HCT116 (cell line): ENCODE data around the gene M1AP.

ENCODE experiments used
- CTCF ChIP-seq, 3 experiments: fragments of 200-600 bp in 1 of 3; sonication (generic) in 1 of 3; IDR thresholded peaks in 2 of 3; conservative IDR thresholded peaks in 1 of 3; 2 replicates each; pipeline ENCODE4 v1.5.1; 2012 to 2017; ENCODE audit warnings: low read depth in 2 of 3, low read length in 2 of 3, antibody characterized with exemption in 1 of 3, borderline replicate concordance in 1 of 3, control low read depth in 1 of 3, mild to moderate bottlenecking in 1 of 3, mixed read lengths in 1 of 3, mixed run types in 1 of 3, moderate library complexity in 1 of 3; ENCODE audit not compliant: insufficient read depth in 1 of 3
- EZH2 ChIP-seq: fragments of 200-600 bp; sonication (generic); IDR thresholded peaks from 2 replicates; pipeline ENCODE4 v1.6.1; 2017; ENCODE audit warnings: antibody characterized with exemption, mixed run types
- FOSL1 ChIP-seq: IDR thresholded peaks from 2 replicates; pipeline ENCODE4 v1.6.1; 2012; ENCODE audit warnings: low read depth
- MAX ChIP-seq: IDR thresholded peaks from 2 replicates; pipeline ENCODE4 v1.6.1; 2012
- POLR2A ChIP-seq: IDR thresholded peaks from 2 replicates; pipeline ENCODE4 v1.7.0; 2011; ENCODE audit warnings: borderline replicate concordance; ENCODE audit not compliant: insufficient read depth, insufficient read length; ENCODE audit errors: extremely low read depth
- POLR2AphosphoS5 ChIP-seq: IDR thresholded peaks from 2 replicates; pipeline ENCODE4 v1.6.1; 2011; ENCODE audit warnings: mild to moderate bottlenecking, low read depth, low read length, moderate library complexity
- RAD21 ChIP-seq: IDR thresholded peaks from 2 replicates; pipeline ENCODE4 v1.6.1; 2012; ENCODE audit warnings: low read depth, mild to moderate bottlenecking
- SP1 ChIP-seq: IDR thresholded peaks from 2 replicates; pipeline ENCODE4 v1.6.1; 2012; ENCODE audit warnings: low read depth
- ZBTB33 ChIP-seq: IDR thresholded peaks from 2 replicates; pipeline ENCODE4 v1.6.1; 2011; ENCODE audit warnings: mild to moderate bottlenecking, low read length, moderate library complexity; ENCODE audit not compliant: insufficient replicate concordance; ENCODE audit errors: extremely low read depth
- ZNF274 ChIP-seq: fragments of 200-500 bp; sonication (Bioruptor generic); IDR thresholded peaks from 2 replicates; pipeline ENCODE4 v1.6.1; 2014; ENCODE audit warnings: mild to moderate bottlenecking, low read depth, low read length, inconsistent platforms

GRCh38 chr2:74566754-74567085, 81.4 kb downstream of the M1AP start:
- no peak for TF ChIP-seq ZBTB33
- no peak for TF ChIP-seq MAX
- no peak for TF ChIP-seq SP1
- TF ChIP-seq CTCF (IDR thresholded peaks at IDR 0.05 in 2 of 3, conservative IDR thresholded peaks at IDR 0.05 in 1 of 3; ENCODE audit: borderline replicate concordance in 1 of 3, insufficient read depth in 1 of 3, low read depth in 2 of 3, low read length in 2 of 3): no peak
- no peak for TF ChIP-seq EZH2
- TF ChIP-seq POLR2AphosphoS5: no peak
- TF ChIP-seq FOSL1: no peak
- TF ChIP-seq POLR2A: no peak
- TF ChIP-seq RAD21: no peak
- no peak for TF ChIP-seq ZNF274
